DND-41 (cell line): ENCODE data around the gene TTC29.
"Not testable (repeated sequence)": the region's sequence is repeated elsewhere in the genome, so short reads cannot be mapped to it uniquely, and the experiment has no call there.

Experiments used
- EZH2 ChIP-seq: IDR thresholded peaks from 3 replicates; pipeline ENCODE4 v1.6.1; 2012; ENCODE audit warnings: borderline replicate concordance, low read depth, mild to moderate bottlenecking, moderate library complexity, low read length, inconsistent platforms; ENCODE audit not compliant: severe bottlenecking
- TF ChIP-seq, protein P1 (sequence below): IDR thresholded peaks from 2 replicates; pipeline ENCODE4 v1.5.1; 2012; ENCODE audit warnings: borderline replicate concordance, low read length, moderate library complexity, mild to moderate bottlenecking; ENCODE audit not compliant: poor library complexity, severe bottlenecking; ENCODE audit errors: extremely low read depth

GRCh38 chr4:146723519-146723918 is 222.1 kb downstream of the TTC29 start:
- TF ChIP-seq, protein P1, sequence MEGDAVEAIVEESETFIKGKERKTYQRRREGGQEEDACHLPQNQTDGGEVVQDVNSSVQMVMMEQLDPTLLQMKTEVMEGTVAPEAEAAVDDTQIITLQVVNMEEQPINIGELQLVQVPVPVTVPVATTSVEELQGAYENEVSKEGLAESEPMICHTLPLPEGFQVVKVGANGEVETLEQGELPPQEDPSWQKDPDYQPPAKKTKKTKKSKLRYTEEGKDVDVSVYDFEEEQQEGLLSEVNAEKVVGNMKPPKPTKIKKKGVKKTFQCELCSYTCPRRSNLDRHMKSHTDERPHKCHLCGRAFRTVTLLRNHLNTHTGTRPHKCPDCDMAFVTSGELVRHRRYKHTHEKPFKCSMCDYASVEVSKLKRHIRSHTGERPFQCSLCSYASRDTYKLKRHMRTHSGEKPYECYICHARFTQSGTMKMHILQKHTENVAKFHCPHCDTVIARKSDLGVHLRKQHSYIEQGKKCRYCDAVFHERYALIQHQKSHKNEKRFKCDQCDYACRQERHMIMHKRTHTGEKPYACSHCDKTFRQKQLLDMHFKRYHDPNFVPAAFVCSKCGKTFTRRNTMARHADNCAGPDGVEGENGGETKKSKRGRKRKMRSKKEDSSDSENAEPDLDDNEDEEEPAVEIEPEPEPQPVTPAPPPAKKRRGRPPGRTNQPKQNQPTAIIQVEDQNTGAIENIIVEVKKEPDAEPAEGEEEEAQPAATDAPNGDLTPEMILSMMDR = not testable (repeated sequence)
- TF ChIP-seq EZH2 = not testable (repeated sequence)
